ENCODE measurements around the gene TNKS1BP1. TPM values are rescaled to one million over a fixed set of nuclear protein-coding genes. Genes with fewer than 3 reads are reported as not detected.
A peak's percentile ranks its signal among the peaks of the same experiment; 100 is the strongest.

The TNKS1BP1 gene
- total and polyA plus RNA-seq, 9 of the 15 experiments (the other 6 are each of a cell fraction or from before 2014, with no cell fraction given): 1.1 to 47.2 (median 10.9) TPM

- TF ChIP-seq THRB (CRISPR knock-in tag; conservative IDR thresholded peaks at IDR 0.05) (no peak), PTBP1 (IDR thresholded peaks at IDR 0.05; ENCODE audit: low read depth, low read length) (no peak), ZNF511 (CRISPR knock-in tag; IDR thresholded peaks at IDR 0.05) (0 out of 2 replicates have a peak, but pooled peaks have one; percentile 33), KAT2B (IDR thresholded peaks at IDR 0.05; ENCODE audit: low read depth, low read length) (no peak), ZMIZ1 (IDR thresholded peaks at IDR 0.05; ENCODE audit: low read depth in 2 of 2, low read length in 2 of 2) (no peak), ZEB2 (IDR thresholded peaks at IDR 0.05) (no peak), PTTG1 (tag; IDR thresholded peaks at IDR 0.05; ENCODE audit: low read depth) (no peak), POLR3A (IDR thresholded peaks at IDR 0.05; ENCODE audit: borderline replicate concordance, extremely low read depth, insufficient read depth, insufficient read length) (no peak), KLF6 (CRISPR knock-in tag; IDR thresholded peaks at IDR 0.05; ENCODE audit: borderline replicate concordance) (no peak), PYGO2 (tag; IDR thresholded peaks at IDR 0.05) (no peak), ZNF239 (CRISPR knock-in tag; IDR thresholded peaks at IDR 0.05) (no peak), PHTF2 (CRISPR knock-in tag; IDR thresholded peaks at IDR 0.05) (no peak), TCFL5 (CRISPR knock-in tag; conservative IDR thresholded peaks at IDR 0.05) (no peak), HCFC1 (IDR thresholded peaks at IDR 0.05; ENCODE audit: low read depth, low read length) (no peak), MCM7 (IDR thresholded peaks at IDR 0.05) (no peak), POLR2G (IDR thresholded peaks at IDR 0.05; ENCODE audit: low read depth, low read length) (peak; percentile 74), CGGBP1 (CRISPR knock-in tag; IDR thresholded peaks at IDR 0.05) (no peak), ZNF277 (CRISPR knock-in tag; IDR thresholded peaks at IDR 0.05; ENCODE audit: borderline replicate concordance) (no peak), HMG20B (CRISPR knock-in tag; IDR thresholded peaks at IDR 0.05) (no peak), CEBPG (CRISPR knock-in tag; IDR thresholded peaks at IDR 0.05) (no peak; the same call in 1 of the 2 replicates), CEBPG (tag; conservative IDR thresholded peaks at IDR 0.05 in 1 of 2, IDR thresholded peaks at IDR 0.05 in 1 of 2) (no peak)
Observed at GRCh38 chr11:57311109-57311936, 13.4 kb downstream of the TNKS1BP1 start (continued).

Data from K562 (cell line).